ACC112 (cell line): ENCODE data around the gene NTSR2.

ENCODE experiments used
- H2AFZ ChIP-seq: fragments of 200-600 bp; sonication (generic); one replicate; pipeline ENCODE4 v1.6.0; 2017; ENCODE audit warnings: antibody characterized with exemption, low read length; ENCODE audit not compliant: unreplicated experiment
- H3K27ac ChIP-seq: fragments of 200-600 bp; sonication (generic); 2 replicates; pipeline ENCODE4 v1.5.1; 2014; ENCODE audit warnings: low read depth, mild to moderate bottlenecking, antibody characterized with exemption, low read length, moderate library complexity
- H3K27me3 ChIP-seq: fragments of 200-600 bp; sonication (generic); 2 replicates; pipeline ENCODE4 v1.6.1; 2014; ENCODE audit warnings: mild to moderate bottlenecking, antibody characterized with exemption, low read length, moderate library complexity, mixed read lengths; ENCODE audit not compliant: insufficient read depth
- H3K36me3 ChIP-seq: fragments of 200-600 bp; sonication (generic); 2 replicates; pipeline ENCODE4 v1.6.1; 2016; ENCODE audit warnings: mild to moderate bottlenecking, antibody characterized with exemption, low read length, moderate library complexity, mixed read lengths; ENCODE audit not compliant: insufficient read depth
- H3K4me1 ChIP-seq: fragments of 200-600 bp; sonication (generic); one replicate; pipeline ENCODE4 v1.6.1; 2016; ENCODE audit warnings: low read length, mixed read lengths; ENCODE audit not compliant: insufficient read depth, unreplicated experiment, control insufficient read depth
- H3K4me3 ChIP-seq: fragments of 200-600 bp; sonication (generic); 2 replicates; pipeline ENCODE4 v1.5.1; 2014; ENCODE audit warnings: mild to moderate bottlenecking, low read depth, low read length
- H3K79me2 ChIP-seq: fragments of 200-600 bp; sonication (generic); one replicate; pipeline ENCODE4 v1.6.0; 2016; ENCODE audit warnings: low read length; ENCODE audit not compliant: control insufficient read depth, unreplicated experiment, insufficient read depth

Gene NTSR2

GRCh38 chr2:11685906-11686470 lies 16.0 kb upstream of the NTSR2 start:
- H3K36me3 ChIP-seq, result no peaks in the 10 kb centered on the region
- H3K4me3 ChIP-seq, result no peak overlapping the region
- H3K79me2 ChIP-seq, result no peaks in the 10 kb centered on the region
- no peak overlapping the region for H3K27ac ChIP-seq
- no peak overlapping the region for H2AFZ ChIP-seq
- peaks cover 22% of the 10 kb centered on the region for H3K27me3 ChIP-seq
- H3K4me1 ChIP-seq, result peaks cover 11% of the 10 kb centered on the region

- H3K4me1 ChIP-seq, result peaks cover 20% of the 10 kb centered on the region
- no peak overlapping the region for H3K27ac ChIP-seq
- no peaks in the 10 kb centered on the region for H3K36me3 ChIP-seq
- peaks cover 22% of the 10 kb centered on the region for H3K27me3 ChIP-seq
- no peaks in the 10 kb centered on the region for H3K79me2 ChIP-seq
- H3K4me3 ChIP-seq, result no peak overlapping the region
- no peak overlapping the region for H2AFZ ChIP-seq
Measured at GRCh38 chr2:11684894-11685460, 15.0 kb upstream of the NTSR2 start.

GRCh38 chr2:11683966-11684365 lies 14.0 kb upstream of the NTSR2 start:
- H3K4me1 ChIP-seq, result peaks cover 18% of the 10 kb centered on the region
- no peak overlapping the region for H3K27ac ChIP-seq
- H3K4me3 ChIP-seq, result no peak overlapping the region
- H3K79me2 ChIP-seq, result no peaks in the 10 kb centered on the region
- no peaks in the 10 kb centered on the region for H3K36me3 ChIP-seq
- peaks cover 24% of the 10 kb centered on the region for H3K27me3 ChIP-seq
- H2AFZ ChIP-seq, result no peak overlapping the region

- Histone ChIP-seq H3K4me3 (no peak overlapping the region), H3K27me3 (peaks cover 29% of the 10 kb centered on the region), H3K27ac (no peak overlapping the region), H2AFZ (no peak overlapping the region), H3K36me3 (no peaks in the 10 kb centered on the region), H3K4me1 (peaks cover 14% of the 10 kb centered on the region), H3K79me2 (no peaks in the 10 kb centered on the region)
Measured at GRCh38 chr2:11683476-11683875, 13.5 kb upstream of the NTSR2 start.

GRCh38 chr2:11682590-11682915 lies 12.6 kb upstream of the NTSR2 start:
- no peak overlapping the region for H3K4me3 ChIP-seq
- H3K27me3 ChIP-seq, result peaks cover 38% of the 10 kb centered on the region
- H2AFZ ChIP-seq, result no peak overlapping the region
- H3K27ac ChIP-seq, result no peak overlapping the region
- no peaks in the 10 kb centered on the region for H3K36me3 ChIP-seq
- no peaks in the 10 kb centered on the region for H3K79me2 ChIP-seq
- H3K4me1 ChIP-seq, result peaks cover 9% of the 10 kb centered on the region

GRCh38 chr2:11681722-11682589 lies 12.0 kb upstream of the NTSR2 start:
- peaks cover 9% of the 10 kb centered on the region for H3K4me1 ChIP-seq
- no peak overlapping the region for H3K27ac ChIP-seq
- no peak overlapping the region for H2AFZ ChIP-seq
- peaks cover 41% of the 10 kb centered on the region for H3K27me3 ChIP-seq
- H3K79me2 ChIP-seq, result no peaks in the 10 kb centered on the region
- H3K36me3 ChIP-seq, result no peaks in the 10 kb centered on the region
- no peak overlapping the region for H3K4me3 ChIP-seq

GRCh38 chr2:11680901-11681721 lies 11.1 kb upstream of the NTSR2 start:
- Histone ChIP-seq H3K36me3 (no peaks in the 10 kb centered on the region), H3K79me2 (no peaks in the 10 kb centered on the region), H3K4me1 (peaks cover 12% of the 10 kb centered on the region), H3K27me3 (peaks cover 46% of the 10 kb centered on the region), H2AFZ (no peak overlapping the region), H3K27ac (no peak overlapping the region), H3K4me3 (no peak overlapping the region)

- Histone ChIP-seq H3K4me1 (peaks cover 12% of the 10 kb centered on the region), H3K27ac (no peak overlapping the region), H3K36me3 (no peaks in the 10 kb centered on the region), H3K4me3 (no peak overlapping the region), H3K79me2 (no peaks in the 10 kb centered on the region), H3K27me3 (peaks cover 51% of the 10 kb centered on the region), H2AFZ (no peak overlapping the region)
Measured at GRCh38 chr2:11680182-11680900, 10.3 kb upstream of the NTSR2 start.

- H3K27me3 ChIP-seq, result peaks cover 58% of the 10 kb centered on the region
- H3K4me3 ChIP-seq, result no peak overlapping the region
- H3K27ac ChIP-seq, result no peak overlapping the region
- H3K4me1 ChIP-seq, result peaks cover 12% of the 10 kb centered on the region
- no peaks in the 10 kb centered on the region for H3K36me3 ChIP-seq
- no peaks in the 10 kb centered on the region for H3K79me2 ChIP-seq
- H2AFZ ChIP-seq, result no peak overlapping the region
Measured at GRCh38 chr2:11679486-11680181, 9.6 kb upstream of the NTSR2 start.

GRCh38 chr2:11679016-11679415 lies 9.0 kb upstream of the NTSR2 start:
- Histone ChIP-seq H3K27ac (no peak overlapping the region), H2AFZ (no peak overlapping the region), H3K27me3 (peaks cover 58% of the 10 kb centered on the region), H3K79me2 (no peaks in the 10 kb centered on the region), H3K4me1 (peaks cover 12% of the 10 kb centered on the region), H3K36me3 (no peaks in the 10 kb centered on the region), H3K4me3 (no peak overlapping the region)
